PC-9 (cell line): ENCODE measurements around the gene AVEN. TPM values are rescaled to one million over a fixed set of nuclear protein-coding genes. Genes with fewer than 3 reads are reported as not detected.

Experiments
- BruUV-seq: library from RNA; stranded (reverse); fragments of 400-500 nt; replicated peaks from 2 replicates; lab custom pipeline; 2021; lab: Mats Ljungman, UMichigan
- CTCF ChIA-PET: fragments of 300-600 bp; sonication (Branson Sonifier 250); formaldehyde crosslinking; loops from one replicate; lab custom pipeline; 2022; ENCODE audit warnings: antibody characterized with exemption; lab: Charles Lee
- POLR2A ChIA-PET: fragments of 300-600 bp; sonication (Branson Sonifier 250); formaldehyde crosslinking; loops from one replicate; lab custom pipeline; 2022; ENCODE audit warnings: antibody characterized with exemption; ENCODE audit not compliant: unreplicated experiment; lab: Charles Lee
- DNase-seq, 2 experiments: peaks; one replicate each; pipeline versions ENCODE4 v3.0.0 to v3.0.0-alpha.2; 2015 to 2022; ENCODE audit warnings: mixed read lengths in 1 of 2
- H2AFZ ChIP-seq: fragments of 200-600 bp; sonication (generic); 2 replicates; pipeline ENCODE4 v1.8.1; 2017; ENCODE audit warnings: antibody characterized with exemption
- H3F3A ChIP-seq: fragments of 200-600 bp; sonication (generic); 2 replicates; pipeline ENCODE4 v1.8.1; 2017; ENCODE audit warnings: antibody characterized with exemption, mild to moderate bottlenecking, low read depth; ENCODE audit not compliant: insufficient read depth
- H3K27ac ChIP-seq: fragments of 200-600 bp; sonication (generic); 2 replicates; pipeline ENCODE4 v1.6.1; 2016; ENCODE audit warnings: mixed run types
- H3K27me3 ChIP-seq: fragments of 200-600 bp; sonication (generic); 2 replicates; pipeline ENCODE4 v1.6.1; 2016; ENCODE audit warnings: low read depth, mixed run types; ENCODE audit not compliant: insufficient read depth
- H3K36me3 ChIP-seq: fragments of 200-600 bp; sonication (generic); 2 replicates; pipeline ENCODE4 v1.6.1; 2016; ENCODE audit warnings: low read depth, mixed run types
- H3K4me1 ChIP-seq: fragments of 200-600 bp; sonication (generic); replicated peaks from 2 replicates; pipeline ENCODE4 v1.6.1; 2016; ENCODE audit warnings: mixed run types; ENCODE audit not compliant: insufficient read depth
- H3K4me2 ChIP-seq: fragments of 200-600 bp; sonication (generic); 2 replicates; pipeline ENCODE4 v1.6.1; 2017; ENCODE audit warnings: mixed run types
- H3K4me3 ChIP-seq: fragments of 200-600 bp; sonication (generic); 2 replicates; pipeline ENCODE4 v1.6.1; 2016; ENCODE audit warnings: mixed run types
- H3K79me2 ChIP-seq: fragments of 200-600 bp; sonication (generic); 2 replicates; pipeline ENCODE4 v1.6.1; 2017; ENCODE audit warnings: low read depth, mixed run types
- H3K9me2 ChIP-seq: fragments of 200-600 bp; sonication (generic); 2 replicates; pipeline ENCODE4 v1.8.1; 2017; ENCODE audit warnings: mild to moderate bottlenecking; ENCODE audit not compliant: insufficient read depth
- H3K9me3 ChIP-seq: fragments of 200-600 bp; sonication (generic); 2 replicates; pipeline ENCODE4 v1.8.1; 2016; ENCODE audit warnings: low read depth; ENCODE audit not compliant: insufficient read depth
- H4K20me1 ChIP-seq: fragments of 200-600 bp; sonication (generic); 2 replicates; pipeline ENCODE4 v1.8.1; 2017; ENCODE audit not compliant: insufficient read depth
- CTCF ChIP-seq: fragments of 200-600 bp; sonication (generic); conservative IDR thresholded peaks from 2 replicates; pipeline ENCODE4 v1.6.1; 2017; ENCODE audit warnings: mixed run types, antibody characterized with exemption, mild to moderate bottlenecking, moderate library complexity
- EZH2 ChIP-seq: fragments of 200-600 bp; sonication (generic); IDR thresholded peaks from 2 replicates; pipeline ENCODE4 v1.8.0; 2017; ENCODE audit warnings: antibody characterized with exemption, low read depth
- intact Hi-C: fragments of 100-400 bp; cut with micrococcal nuclease; formaldehyde crosslinking; loops from one replicate; pipeline ENCODE4 v1.10.0; 2022; ENCODE audit not compliant: unreplicated experiment
- total RNA-seq: library from RNA; stranded (reverse); gene quantifications from 2 replicates; pipeline ENCODE4 v1.2.3, GENCODE V29; 2021

Gene AVEN
- total RNA-seq, 1 experiment from 2014 or later = 8.7 TPM

GRCh38 chr15:34084086-34084485, 45.1 kb upstream of the AVEN start:
- CTCF ChIA-PET = no interaction called here
- Histone ChIP-seq H3K9me3 (no peaks in the 10 kb centered on the region), H3K79me2 (no peaks in the 10 kb centered on the region), H3K27ac (no peak overlapping the region), H3K27me3 (no peaks in the 10 kb centered on the region), H4K20me1 (no peaks in the 10 kb centered on the region), H3K9me2 (no peaks in the 10 kb centered on the region), H3K4me1 (no peaks in the 10 kb centered on the region), H3F3A (no peaks in the 10 kb centered on the region), H3K4me2 (no peak overlapping the region), H3K4me3 (no peak overlapping the region), H3K36me3 (no peaks in the 10 kb centered on the region), H2AFZ (no peak overlapping the region)
- DNase-seq = no peak
- POLR2A ChIA-PET = no interaction called here
- TF ChIP-seq EZH2 = no peak
- intact Hi-C loops = no loop called here
- no TSS peak for BruUV-seq

GRCh38 chr15:34079904-34080303, 40.9 kb upstream of the AVEN start:
- H3K4me3 ChIP-seq = no peak overlapping the region
- no peaks in the 10 kb centered on the region for H3K4me1 ChIP-seq
- DNase-seq = no peak
- intact Hi-C loops = no loop called here
- no peak for TF ChIP-seq CTCF
- TF ChIP-seq EZH2 = no peak
- ChIA-PET POLR2A (interaction anchor here (0.5 kb wide), 1 partner anchor 31 kb away, joined by 6 read pairs; no protein-coding TSS in a partner anchor), CTCF (no interaction called here)
- no peaks in the 10 kb centered on the region for H3K36me3 ChIP-seq
- no peaks in the 10 kb centered on the region for H3F3A ChIP-seq
- H4K20me1 ChIP-seq = no peaks in the 10 kb centered on the region
- H3K27me3 ChIP-seq = no peaks in the 10 kb centered on the region
- BruUV-seq = no TSS peak
- no peak overlapping the region for H3K4me2 ChIP-seq
- no peaks in the 10 kb centered on the region for H3K9me2 ChIP-seq
- H2AFZ ChIP-seq = no peak overlapping the region
- H3K27ac ChIP-seq = no peak overlapping the region
- no peaks in the 10 kb centered on the region for H3K79me2 ChIP-seq
- no peaks in the 10 kb centered on the region for H3K9me3 ChIP-seq

GRCh38 chr15:34078900-34079299, 39.9 kb upstream of the AVEN start:
- no peak for TF ChIP-seq CTCF
- no peak for TF ChIP-seq EZH2
- Histone ChIP-seq H3K27ac (no peak overlapping the region), H3K79me2 (no peaks in the 10 kb centered on the region), H4K20me1 (no peaks in the 10 kb centered on the region), H3F3A (no peaks in the 10 kb centered on the region), H3K36me3 (no peaks in the 10 kb centered on the region), H3K9me3 (no peaks in the 10 kb centered on the region), H3K27me3 (no peaks in the 10 kb centered on the region), H3K4me3 (no peak overlapping the region), H3K4me1 (no peaks in the 10 kb centered on the region), H3K9me2 (no peaks in the 10 kb centered on the region), H2AFZ (no peak overlapping the region), H3K4me2 (no peak overlapping the region)
- ChIA-PET POLR2A (no interaction called here), CTCF (interaction anchor here (0.5 kb wide), 1 partner anchor 392 kb away, joined by 3 read pairs; no protein-coding TSS in a partner anchor)
- intact Hi-C loops = no loop called here
- no TSS peak for BruUV-seq
- DNase-seq = no peak

GRCh38 chr15:34076785-34077184, 37.8 kb upstream of the AVEN start:
- ChIA-PET POLR2A (interaction anchor here (0.6 to 0.7 kb wide), 2 partner anchors 17 to 224 kb away, joined by 3 read pairs; no protein-coding TSS in a partner anchor), CTCF (no interaction called here)
- Histone ChIP-seq H3K9me3 (no peaks in the 10 kb centered on the region), H3K79me2 (no peaks in the 10 kb centered on the region), H3K4me3 (no peak overlapping the region), H3K27me3 (no peaks in the 10 kb centered on the region), H4K20me1 (no peaks in the 10 kb centered on the region), H3K9me2 (no peaks in the 10 kb centered on the region), H3K4me2 (no peak overlapping the region), H3F3A (no peaks in the 10 kb centered on the region), H3K27ac (no peak overlapping the region), H2AFZ (no peak overlapping the region), H3K36me3 (no peaks in the 10 kb centered on the region), H3K4me1 (no peaks in the 10 kb centered on the region)
- intact Hi-C loops = no loop called here
- DNase-seq = no peak
- no TSS peak for BruUV-seq
- TF ChIP-seq CTCF (no peak), EZH2 (no peak)
